Jurkat, Clone E6-1 (cell line): ENCODE results near the gene ADAMTS12.

ENCODE experiments used
- DNase-seq: peaks from one replicate; pipeline ENCODE4 v3.0.0-alpha.2; 2011; ENCODE audit warnings: low read depth, low spot score
- H3K4me3 ChIP-seq: 2 replicates; pipeline ENCODE4 v1.5.1; 2011; ENCODE audit warnings: mild to moderate bottlenecking, low read length, control low read depth, moderate library complexity

Gene ADAMTS12

GRCh38 chr5:33692980-33693379, 198.8 kb downstream of the ADAMTS12 start:
- no peak for DNase-seq
- H3K4me3 ChIP-seq, result no peak overlapping the region

- H3K4me3 ChIP-seq, result no peak overlapping the region
- DNase-seq, result no peak
Observed at GRCh38 chr5:33691856-33692255, 199.9 kb downstream of the ADAMTS12 start.

GRCh38 chr5:33690374-33691135, 201.2 kb downstream of the ADAMTS12 start:
- H3K4me3 ChIP-seq, result no peak overlapping the region
- DNase-seq, result no peak

- no peak overlapping the region for H3K4me3 ChIP-seq
- DNase-seq, result no peak
Observed at GRCh38 chr5:33688526-33688925, 203.3 kb downstream of the ADAMTS12 start.

- DNase-seq, result no peak
Observed at GRCh38 chr5:33688066-33688465, 203.7 kb downstream of the ADAMTS12 start.

GRCh38 chr5:33685873-33686755, 205.7 kb downstream of the ADAMTS12 start:
- H3K4me3 ChIP-seq, result no peak overlapping the region
- DNase-seq, result no peak

More at GRCh38 chr5:33688066-33688465, 203.7 kb downstream of the ADAMTS12 start:
- H3K4me3 ChIP-seq, result no peak overlapping the region

- H3K4me3 ChIP-seq, result no peak overlapping the region
- no peak for DNase-seq
Observed at GRCh38 chr5:33684496-33685159, 207.2 kb downstream of the ADAMTS12 start.

GRCh38 chr5:33679791-33680190, 212.0 kb downstream of the ADAMTS12 start:
- no peak overlapping the region for H3K4me3 ChIP-seq
- DNase-seq, result no peak

- no peak overlapping the region for H3K4me3 ChIP-seq
Observed at GRCh38 chr5:33675958-33676464, 215.8 kb downstream of the ADAMTS12 start.

GRCh38 chr5:33671700-33672291, 220.0 kb downstream of the ADAMTS12 start:
- no peak overlapping the region for H3K4me3 ChIP-seq
- no peak for DNase-seq

More at GRCh38 chr5:33675958-33676464, 215.8 kb downstream of the ADAMTS12 start:
- no peak for DNase-seq

GRCh38 chr5:33662722-33663427, 228.9 kb downstream of the ADAMTS12 start:
- no peak for DNase-seq
- no peak overlapping the region for H3K4me3 ChIP-seq

GRCh38 chr5:33659526-33660169, 232.1 kb downstream of the ADAMTS12 start:
- H3K4me3 ChIP-seq, result no peak overlapping the region
- DNase-seq, result no peak

GRCh38 chr5:33657804-33658440, 233.9 kb downstream of the ADAMTS12 start:
- H3K4me3 ChIP-seq, result no peak overlapping the region
- DNase-seq, result no peak

- DNase-seq, result no peak
- no peak overlapping the region for H3K4me3 ChIP-seq
Observed at GRCh38 chr5:33657176-33657575, 234.6 kb downstream of the ADAMTS12 start.

- DNase-seq, result peak; percentile 9
- no peak overlapping the region for H3K4me3 ChIP-seq
Observed at GRCh38 chr5:33650911-33651310, 240.9 kb downstream of the ADAMTS12 start.

GRCh38 chr5:33649549-33650482, 242.0 kb downstream of the ADAMTS12 start:
- no peak overlapping the region for H3K4me3 ChIP-seq
- no peak for DNase-seq
